OCI-LY7 (cell line): ENCODE results near the gene CTNNA2.

ENCODE experiments used
- CTCF ChIP-seq: fragments of 200-600 bp; sonication (generic); conservative IDR thresholded peaks from 2 replicates; pipeline ENCODE4 v1.5.1; 2014; ENCODE audit warnings: mild to moderate bottlenecking, antibody characterized with exemption, low read length, moderate library complexity, mixed read lengths
- EZH2phosphoT487 ChIP-seq: fragments of 200-600 bp; sonication (generic); IDR thresholded peaks from 2 replicates; pipeline ENCODE4 v1.6.1; 2018; ENCODE audit warnings: low read depth, borderline replicate concordance, mild to moderate bottlenecking, mixed run types, antibody characterized with exemption, low read length, moderate library complexity, mixed read lengths

GRCh38 chr2:80269806-80270205 is 757.0 kb downstream of the CTNNA2 start:
- TF ChIP-seq CTCF (no peak), EZH2phosphoT487 (no peak)
